ENCODE results near the gene KRTAP13-3. TPM values are rescaled to one million over a fixed set of nuclear protein-coding genes. Genes with fewer than 3 reads are reported as not detected.

The KRTAP13-3 gene
- total RNA-seq (2022; extraction: Qiagen RNA extraction): not detected in 5 replicates

GRCh38 chr21:30425826-30426225 is at the start of gene KRTAP13-3:
KRTAP13-3 (minus strand) TSS chr21:30425926; CDS start chr21:30425912, 14 bp downstream.

GRCh38 chr21:30439975-30440374 is 14.2 kb upstream of the KRTAP13-3 start, which contains the start of gene KRTAP15-1:
KRTAP15-1 (plus strand) TSS chr21:30440275; CDS start chr21:30440328, 53 bp downstream.

GRCh38 chr21:30430170-30430655 is 4.5 kb upstream of the KRTAP13-3 start, which contains the start of gene KRTAP13-4:
KRTAP13-4 (plus strand) TSS chr21:30430220; CDS start chr21:30430276, 56 bp downstream.

DNA sequence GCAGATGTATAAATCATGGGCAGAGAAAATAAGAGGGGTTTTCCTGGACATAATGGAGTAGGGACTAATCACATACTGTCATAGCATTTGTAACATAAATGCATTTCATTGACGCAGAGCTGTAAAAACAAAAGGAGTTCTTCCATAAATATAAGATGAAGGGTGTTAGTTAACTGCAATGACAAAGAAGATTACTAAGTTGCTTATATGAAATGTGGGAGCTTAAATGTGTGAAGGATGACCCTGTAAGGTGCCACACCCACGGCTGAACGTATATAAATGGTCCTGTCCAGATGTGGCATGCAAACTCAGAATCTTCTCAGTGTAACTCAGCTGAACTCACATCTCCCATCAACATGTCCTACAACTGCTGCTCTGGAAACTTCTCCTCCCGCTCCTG is 30.0 kb downstream of the KRTAP13-3 start, which contains the start of gene KRTAP13-1:
KRTAP13-1 (plus strand) TSS at position 301 of the 400 bp plus-strand sequence; CDS start at position 357, 56 bp downstream.

Other genes with a start within 250 kb of the KRTAP13-3 start
- not detected in 5 replicates for gene CLDN8, start 209.8 kb downstream of the KRTAP13-3 start, total RNA-seq (2022; extraction: Qiagen RNA extraction)
- not detected in 5 replicates for gene KRTAP24-1, start 143.0 kb downstream of the KRTAP13-3 start, total RNA-seq (2022; extraction: Qiagen RNA extraction)
- not detected in 5 replicates for gene KRTAP25-1, start 136.4 kb downstream of the KRTAP13-3 start, total RNA-seq (2022; extraction: Qiagen RNA extraction)
- gene KRTAP26-1, start 105.6 kb downstream of the KRTAP13-3 start, total RNA-seq (2022; extraction: Qiagen RNA extraction): not detected in 5 replicates
- not detected in 5 replicates for gene KRTAP27-1, start 88.2 kb downstream of the KRTAP13-3 start, total RNA-seq (2022; extraction: Qiagen RNA extraction)
- gene KRTAP23-1, start 77.3 kb downstream of the KRTAP13-3 start, total RNA-seq (2022; extraction: Qiagen RNA extraction): not detected in 5 replicates
- 0.09 TPM in 1 of 5 replicates, not detected in the others for gene KRTAP13-2, start 53.7 kb downstream of the KRTAP13-3 start, total RNA-seq (2022; extraction: Qiagen RNA extraction)
- gene KRTAP13-1, start 29.9 kb downstream of the KRTAP13-3 start, total RNA-seq (2022; extraction: Qiagen RNA extraction): not detected in 5 replicates
- not detected in 5 replicates for gene KRTAP13-4, start 4.3 kb upstream of the KRTAP13-3 start, total RNA-seq (2022; extraction: Qiagen RNA extraction)
- not detected in 5 replicates for gene KRTAP15-1, start 14.3 kb upstream of the KRTAP13-3 start, total RNA-seq (2022; extraction: Qiagen RNA extraction)
- not detected in 5 replicates for gene KRTAP19-1, start 54.4 kb upstream of the KRTAP13-3 start, total RNA-seq (2022; extraction: Qiagen RNA extraction)
- not detected in 5 replicates for gene KRTAP19-2, start 61.5 kb upstream of the KRTAP13-3 start, total RNA-seq (2022; extraction: Qiagen RNA extraction)
- gene KRTAP19-3, start 66.1 kb upstream of the KRTAP13-3 start, total RNA-seq (2022; extraction: Qiagen RNA extraction): not detected in 5 replicates
- gene KRTAP19-4, start 71.2 kb upstream of the KRTAP13-3 start, total RNA-seq (2022; extraction: Qiagen RNA extraction): not detected in 5 replicates
- not detected in 5 replicates for gene KRTAP19-5, start 76.2 kb upstream of the KRTAP13-3 start, total RNA-seq (2022; extraction: Qiagen RNA extraction)
- gene KRTAP19-6, start 115.9 kb upstream of the KRTAP13-3 start, total RNA-seq (2022; extraction: Qiagen RNA extraction): not detected in 5 replicates
- not detected in 5 replicates for gene KRTAP19-7, start 135.4 kb upstream of the KRTAP13-3 start, total RNA-seq (2022; extraction: Qiagen RNA extraction)
- gene KRTAP22-2, start 164.5 kb upstream of the KRTAP13-3 start, total RNA-seq (2022; extraction: Qiagen RNA extraction): not detected in 5 replicates
- not detected in 5 replicates for gene KRTAP6-3, start 166.5 kb upstream of the KRTAP13-3 start, total RNA-seq (2022; extraction: Qiagen RNA extraction)
- not detected in 5 replicates for gene KRTAP6-2, start 173.0 kb upstream of the KRTAP13-3 start, total RNA-seq (2022; extraction: Qiagen RNA extraction)
- gene KRTAP22-1, start 175.2 kb upstream of the KRTAP13-3 start, total RNA-seq (2022; extraction: Qiagen RNA extraction): not detected in 5 replicates
- not detected in 5 replicates for gene KRTAP6-1, start 188.0 kb upstream of the KRTAP13-3 start, total RNA-seq (2022; extraction: Qiagen RNA extraction)
- not detected in 5 replicates for gene KRTAP20-1, start 190.5 kb upstream of the KRTAP13-3 start, total RNA-seq (2022; extraction: Qiagen RNA extraction)
- not detected in 5 replicates for gene KRTAP20-4, start 194.7 kb upstream of the KRTAP13-3 start, total RNA-seq (2022; extraction: Qiagen RNA extraction)
- gene KRTAP20-2, start 209.3 kb upstream of the KRTAP13-3 start, total RNA-seq (2022; extraction: Qiagen RNA extraction): not detected in 5 replicates
- gene KRTAP20-3, start 216.9 kb upstream of the KRTAP13-3 start, total RNA-seq (2022; extraction: Qiagen RNA extraction): not detected in 5 replicates